Limb (tissue), 2 donors: ENCODE results near the gene COL1A1.

Experiments used
- DNase-seq, 2 donors: peaks; one replicate each; pipeline ENCODE4 v3.0.0-alpha.2; 2016; ENCODE audit errors: extremely low spot score in 2 of 2

The COL1A1 gene

DNA sequence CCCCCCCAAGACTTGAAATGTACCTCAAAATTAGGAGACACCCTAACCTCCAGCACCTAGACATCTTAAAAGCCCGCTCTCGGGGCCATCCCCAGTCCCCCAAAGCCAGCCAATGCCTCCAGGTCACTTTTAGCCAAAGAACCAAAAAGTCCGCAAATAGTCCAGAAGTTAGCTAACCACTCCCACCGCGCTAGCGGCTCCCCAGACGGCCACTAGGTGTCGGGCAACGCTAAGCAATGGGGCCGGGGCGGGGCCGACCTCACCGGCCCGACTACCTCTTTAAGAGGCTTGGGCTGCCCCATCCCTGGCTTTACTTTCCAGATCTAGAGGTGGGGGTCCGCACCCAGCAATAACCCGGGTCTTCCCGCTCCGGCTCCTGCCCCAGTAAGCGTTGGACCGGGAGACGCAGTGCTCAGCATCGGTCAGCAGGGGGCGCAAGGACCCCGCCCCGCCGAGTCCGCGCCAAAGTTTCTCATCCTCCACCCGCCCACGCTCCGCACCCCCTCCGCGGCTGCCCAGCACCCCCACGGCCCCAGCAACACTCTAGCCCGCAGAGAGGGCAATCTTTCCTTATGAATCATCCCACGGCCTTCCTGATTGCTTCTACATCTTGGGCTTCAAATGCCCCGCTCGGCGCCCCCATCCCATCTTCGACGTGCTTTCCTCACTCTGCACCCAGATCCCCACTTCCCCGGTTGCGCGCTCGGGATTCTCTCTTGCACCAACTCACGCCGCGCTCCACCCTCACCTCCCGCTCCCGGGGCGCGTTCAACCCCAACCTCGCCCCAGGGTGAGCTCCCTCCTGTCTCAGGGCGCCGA is 765 bp downstream of the COL1A1 start:
- DNase-seq, result peak; percentile 94

DNA sequence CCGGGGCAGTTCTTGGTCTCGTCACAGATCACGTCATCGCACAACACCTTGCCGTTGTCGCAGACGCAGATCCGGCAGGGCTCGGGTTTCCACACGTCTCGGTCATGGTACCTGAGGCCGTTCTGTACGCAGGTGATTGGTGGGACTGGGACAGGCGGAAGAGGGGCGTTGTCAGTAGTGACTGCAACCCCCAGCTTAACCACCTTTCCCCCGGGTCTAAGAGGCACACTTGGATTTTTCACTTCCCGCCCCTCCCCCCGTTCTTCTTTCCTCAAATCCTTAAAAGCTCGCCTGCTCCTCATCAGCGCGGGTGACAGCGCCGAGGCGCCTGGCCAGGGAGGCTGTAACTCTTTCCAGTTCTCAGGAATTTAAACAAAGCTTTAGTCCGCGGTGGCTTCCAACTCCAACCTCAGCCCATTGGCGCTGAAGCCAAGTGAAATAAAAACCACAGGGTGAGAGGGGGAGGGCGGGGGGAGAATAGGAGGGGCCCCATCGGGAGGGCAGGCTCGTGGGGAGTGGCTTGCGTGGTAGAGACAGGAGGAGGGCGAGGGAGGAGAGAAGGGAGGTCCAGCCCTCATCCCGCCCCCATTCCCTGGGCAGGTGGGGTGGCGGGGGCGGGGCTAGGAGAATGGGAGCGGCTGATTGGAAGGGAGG is 1.5 kb downstream of the COL1A1 start:
- DNase-seq, result peak; percentile 94

DNA sequence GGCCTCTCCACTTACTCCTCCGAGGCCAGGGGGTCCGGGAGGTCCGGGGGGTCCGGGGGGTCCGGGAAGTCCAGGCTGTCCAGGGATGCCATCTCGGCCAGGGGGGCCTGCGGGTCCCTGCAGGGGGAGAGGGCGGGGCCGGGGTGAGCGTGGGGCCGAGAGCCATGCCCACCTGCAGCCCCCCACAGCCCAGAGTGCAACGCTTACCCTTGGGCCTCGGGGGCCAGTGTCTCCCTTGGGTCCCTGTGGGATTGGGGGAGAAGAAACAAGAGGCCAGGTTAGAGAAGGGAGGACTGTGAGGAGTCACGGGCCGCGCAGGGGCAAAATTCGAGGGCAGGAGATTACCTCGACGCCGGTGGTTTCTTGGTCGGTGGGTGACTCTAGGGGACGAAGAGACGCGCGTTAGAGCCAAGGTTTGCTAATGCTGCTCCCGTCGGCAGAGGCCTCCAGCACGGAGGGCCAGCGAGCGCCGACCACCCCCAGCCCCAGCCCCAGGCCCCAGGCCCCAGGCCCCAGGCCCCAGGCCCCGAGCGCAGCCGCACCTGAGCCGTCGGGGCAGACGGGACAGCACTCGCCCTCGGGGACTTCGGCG is 2.1 kb downstream of the COL1A1 start:
- no peak for DNase-seq

DNA sequence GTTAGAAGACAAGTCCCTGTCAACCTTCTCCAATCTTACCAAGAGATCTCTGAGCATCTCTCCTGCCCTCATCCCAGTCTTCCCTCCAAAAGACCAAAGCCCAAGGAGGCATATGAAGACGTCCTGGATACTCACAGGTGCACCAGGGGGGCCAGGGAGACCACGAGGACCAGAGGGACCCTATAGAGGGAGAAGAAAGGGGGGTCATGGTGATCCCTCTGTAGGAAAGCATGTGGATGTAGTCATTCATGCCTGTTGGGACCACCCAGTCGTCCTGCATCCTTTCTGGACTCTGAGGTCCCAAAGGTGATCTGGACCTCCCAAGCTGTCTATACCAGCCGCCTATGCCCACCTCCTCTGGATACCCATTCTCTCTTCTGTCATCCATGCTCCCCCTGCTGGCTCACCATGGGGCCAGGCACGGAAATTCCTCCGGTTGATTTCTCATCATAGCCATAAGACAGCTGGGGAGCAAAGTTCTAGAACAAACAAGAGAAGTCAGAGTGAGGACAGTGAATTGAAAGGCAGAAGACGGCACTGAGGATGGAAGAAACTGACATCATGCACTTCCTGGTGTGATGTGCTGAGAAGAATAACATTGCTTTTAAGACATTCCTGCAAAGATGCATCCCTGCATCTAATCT is 3.3 kb downstream of the COL1A1 start:
- DNase-seq, result peak in 1 of 2 donors; percentile 68

DNA sequence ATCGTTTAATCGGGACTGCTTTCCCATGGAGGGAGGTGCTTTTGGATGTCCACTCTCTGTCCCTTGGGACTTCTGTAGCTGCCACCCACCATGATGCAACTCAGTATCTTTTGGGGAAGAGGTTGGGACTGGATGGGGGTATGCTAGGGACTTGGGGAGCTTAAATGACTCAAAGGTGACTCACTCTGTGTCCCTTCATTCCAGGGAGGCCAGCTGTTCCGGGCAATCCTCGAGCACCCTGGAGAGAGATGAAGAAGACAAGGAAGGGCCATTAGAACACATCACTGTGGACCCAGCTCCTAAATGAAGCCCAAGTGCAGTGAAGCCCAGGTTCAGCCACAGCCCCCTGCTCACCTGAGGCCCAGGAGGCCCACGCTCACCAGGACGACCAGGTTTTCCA is 4.6 kb downstream of the COL1A1 start:
- no peak for DNase-seq

DNA sequence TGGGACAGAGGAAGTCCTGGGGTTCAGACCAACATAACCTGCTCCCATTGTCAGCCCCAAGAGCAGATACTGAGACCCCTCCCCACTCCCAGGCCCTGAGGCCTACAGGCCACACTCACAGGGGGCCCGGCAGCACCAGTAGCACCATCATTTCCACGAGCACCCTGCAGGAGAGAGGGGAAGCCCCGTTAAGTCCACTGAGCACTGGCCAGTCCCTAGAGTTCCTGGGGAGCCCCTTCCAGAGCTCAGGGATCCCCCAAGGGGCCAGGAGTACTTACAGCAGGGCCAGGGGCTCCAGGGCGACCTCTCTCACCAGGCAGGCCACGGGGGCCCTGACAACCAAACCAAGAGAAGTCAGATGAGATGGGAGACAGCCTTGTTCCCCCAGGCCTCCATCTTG is 5.4 kb downstream of the COL1A1 start:
- no peak for DNase-seq

DNA sequence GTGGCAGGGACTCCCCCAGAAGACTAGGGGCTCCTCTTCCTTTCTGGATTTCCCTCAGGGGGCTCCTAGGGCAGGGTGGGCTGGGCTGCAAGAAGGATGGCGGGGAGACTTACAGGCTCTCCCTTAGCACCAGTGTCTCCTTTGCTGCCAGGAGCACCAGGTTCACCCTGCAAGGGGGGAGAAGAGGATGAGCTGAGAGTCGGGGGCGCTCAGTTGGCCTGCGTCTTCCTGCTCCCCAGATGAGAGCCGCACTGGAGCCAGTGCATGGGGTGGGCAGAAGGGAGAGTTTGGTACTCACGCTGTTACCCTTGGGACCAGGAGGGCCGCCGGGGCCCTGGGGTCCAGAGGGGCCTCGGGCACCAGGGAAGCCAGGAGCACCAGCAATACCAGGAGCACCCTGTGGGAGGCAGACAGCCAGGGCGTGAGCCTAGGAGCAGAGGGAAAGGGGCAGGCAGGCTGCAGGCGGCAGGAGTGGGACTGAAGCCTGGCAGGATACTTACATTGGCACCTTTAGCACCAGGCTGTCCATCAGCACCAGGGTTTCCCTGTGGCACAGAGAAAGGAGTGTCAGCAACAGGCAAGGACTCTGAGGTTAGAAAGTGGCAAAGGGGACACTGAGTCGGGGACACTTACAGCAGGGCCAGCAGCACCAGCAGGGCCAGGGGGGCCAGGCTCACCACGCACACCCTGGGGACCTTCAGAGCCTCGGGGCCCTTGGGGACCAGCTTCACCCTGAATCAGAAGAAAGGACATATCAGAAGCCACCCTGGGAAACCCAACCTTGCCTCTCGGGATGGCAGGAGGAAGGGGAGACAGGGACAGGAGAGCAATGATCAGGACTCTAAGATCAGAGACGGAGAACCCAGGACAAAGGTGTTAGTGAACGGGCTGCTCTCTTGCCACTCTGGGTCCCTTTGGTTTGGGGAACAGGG is 6.2 kb downstream of the COL1A1 start:
- no peak for DNase-seq

DNA sequence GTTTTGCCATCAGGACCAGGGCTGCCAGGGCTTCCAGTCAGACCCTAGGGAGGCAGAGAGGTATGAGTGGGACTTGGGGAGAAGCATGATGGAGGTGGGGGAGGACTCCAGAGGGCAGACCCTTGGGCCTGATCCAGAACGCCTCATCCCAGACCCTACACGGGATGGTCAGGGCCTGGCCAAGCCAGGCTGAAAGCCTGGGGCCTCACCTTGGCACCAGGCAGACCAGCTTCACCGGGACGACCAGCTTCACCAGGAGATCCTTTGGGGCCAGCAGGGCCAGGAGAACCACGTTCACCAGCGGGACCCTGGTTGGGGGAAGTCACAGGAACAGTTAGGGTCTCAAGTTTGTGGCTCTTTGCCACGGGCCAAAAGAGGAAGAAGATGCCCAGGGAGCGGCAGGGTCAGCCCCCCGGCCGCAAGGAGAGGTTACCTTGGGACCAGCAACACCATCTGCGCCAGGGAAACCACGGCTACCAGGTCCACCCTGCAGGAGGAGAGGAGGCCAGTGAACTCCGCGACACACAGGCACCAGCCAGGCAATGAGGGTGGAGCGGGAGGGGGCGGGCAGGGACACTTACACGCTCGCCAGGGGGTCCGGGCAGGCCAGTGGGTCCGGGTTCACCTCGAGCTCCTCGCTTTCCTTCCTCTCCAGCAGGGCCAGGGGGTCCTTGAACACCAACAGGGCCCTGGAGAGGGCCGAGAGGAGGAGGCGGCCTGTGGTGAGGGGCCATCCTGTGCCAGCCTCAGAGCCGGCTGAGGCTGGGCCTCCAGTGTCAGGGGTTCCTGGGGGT is 7.1 kb downstream of the COL1A1 start:
- no peak for DNase-seq

DNA sequence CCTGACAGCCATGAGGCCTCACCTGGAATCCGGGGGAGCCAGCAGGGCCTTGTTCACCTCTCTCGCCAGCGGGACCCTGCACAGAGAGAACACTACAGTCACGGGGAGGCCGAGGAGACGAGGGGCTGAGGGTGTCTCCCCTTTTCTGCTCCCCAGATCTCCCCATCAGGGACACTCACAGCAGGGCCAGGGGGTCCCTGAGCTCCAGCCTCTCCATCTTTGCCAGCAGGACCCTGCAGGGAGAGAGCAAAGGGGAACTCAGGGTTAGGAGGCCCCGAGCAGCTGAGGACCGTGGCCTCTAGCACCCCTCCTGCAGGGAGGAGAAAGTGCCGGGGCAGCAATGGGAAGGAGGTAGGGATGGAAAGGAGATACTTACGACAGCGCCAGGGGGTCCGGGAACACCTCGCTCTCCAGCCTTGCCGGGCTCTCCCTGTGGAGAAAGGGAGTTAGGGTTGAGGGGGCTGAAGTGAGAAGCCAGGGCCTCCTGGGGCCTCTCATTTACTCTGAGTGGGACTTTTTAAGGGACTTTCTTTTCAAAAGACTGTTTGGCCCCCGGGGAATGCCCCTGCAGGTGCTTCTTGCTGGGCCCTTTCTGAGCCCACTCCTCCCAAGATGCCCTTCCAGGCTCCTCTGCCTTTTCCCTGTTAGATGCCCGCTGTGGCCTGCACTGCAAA is 8.7 kb downstream of the COL1A1 start:
- no peak for DNase-seq

DNA sequence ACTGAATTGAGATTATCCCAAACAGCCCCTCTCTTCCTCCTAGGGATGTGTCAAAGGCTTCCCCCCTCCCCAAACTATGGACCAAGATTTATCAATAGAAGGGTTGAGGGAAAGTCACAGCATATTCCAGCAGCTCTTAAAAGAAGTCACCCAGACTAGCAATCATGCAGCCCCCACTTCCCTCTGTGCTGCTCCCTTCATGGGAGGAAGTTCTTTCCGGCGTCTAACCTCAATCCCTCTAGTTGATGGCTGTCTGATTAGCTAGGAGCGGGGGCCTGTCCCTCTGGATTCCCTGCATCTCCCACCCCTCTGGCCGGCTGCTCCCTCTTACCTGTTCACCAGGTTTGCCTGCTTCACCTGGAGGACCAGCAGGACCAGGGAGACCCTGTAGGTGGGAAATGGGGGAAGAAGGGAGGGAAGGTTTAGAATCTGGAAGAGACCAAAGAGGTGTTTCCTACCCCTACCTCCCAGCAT is 9.2 kb downstream of the COL1A1 start:
- no peak for DNase-seq

DNA sequence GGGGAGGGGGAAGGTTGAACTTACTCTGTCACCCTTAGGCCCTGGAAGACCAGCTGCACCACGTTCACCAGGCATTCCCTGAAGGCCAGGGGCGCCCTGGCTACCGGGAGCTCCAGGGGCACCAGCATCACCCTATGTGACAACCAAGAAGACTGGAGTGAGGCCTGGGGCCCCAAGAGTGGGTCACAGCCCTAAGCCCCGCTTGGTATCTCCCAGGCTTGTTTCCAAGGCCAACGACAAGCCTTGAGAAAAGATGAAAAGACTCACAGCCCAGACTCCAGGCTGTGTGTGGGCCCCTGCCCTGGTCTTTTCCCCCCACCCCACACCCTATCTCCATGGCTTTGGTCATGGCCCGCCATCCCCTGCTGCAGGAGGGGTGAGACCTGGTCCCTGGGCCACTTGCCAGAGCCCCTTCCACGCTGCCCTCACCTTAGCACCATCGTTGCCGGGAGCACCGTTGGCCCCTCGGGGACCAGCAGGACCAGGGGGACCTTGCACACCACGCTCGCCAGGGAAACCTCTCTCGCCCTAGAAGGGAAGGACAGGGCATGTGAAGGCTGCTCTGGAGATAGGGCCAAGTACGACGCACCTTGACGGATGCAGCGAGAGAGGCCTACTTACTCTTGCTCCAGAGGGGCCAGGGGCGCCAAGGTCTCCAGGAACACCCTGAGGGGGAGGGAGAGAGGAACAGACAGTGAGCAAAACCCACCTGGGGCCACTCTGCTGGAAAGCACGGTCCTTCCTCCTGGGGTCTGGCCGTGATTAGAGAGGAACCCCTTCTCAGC is 9.9 kb downstream of the COL1A1 start:
- DNase-seq, result no peak

DNA sequence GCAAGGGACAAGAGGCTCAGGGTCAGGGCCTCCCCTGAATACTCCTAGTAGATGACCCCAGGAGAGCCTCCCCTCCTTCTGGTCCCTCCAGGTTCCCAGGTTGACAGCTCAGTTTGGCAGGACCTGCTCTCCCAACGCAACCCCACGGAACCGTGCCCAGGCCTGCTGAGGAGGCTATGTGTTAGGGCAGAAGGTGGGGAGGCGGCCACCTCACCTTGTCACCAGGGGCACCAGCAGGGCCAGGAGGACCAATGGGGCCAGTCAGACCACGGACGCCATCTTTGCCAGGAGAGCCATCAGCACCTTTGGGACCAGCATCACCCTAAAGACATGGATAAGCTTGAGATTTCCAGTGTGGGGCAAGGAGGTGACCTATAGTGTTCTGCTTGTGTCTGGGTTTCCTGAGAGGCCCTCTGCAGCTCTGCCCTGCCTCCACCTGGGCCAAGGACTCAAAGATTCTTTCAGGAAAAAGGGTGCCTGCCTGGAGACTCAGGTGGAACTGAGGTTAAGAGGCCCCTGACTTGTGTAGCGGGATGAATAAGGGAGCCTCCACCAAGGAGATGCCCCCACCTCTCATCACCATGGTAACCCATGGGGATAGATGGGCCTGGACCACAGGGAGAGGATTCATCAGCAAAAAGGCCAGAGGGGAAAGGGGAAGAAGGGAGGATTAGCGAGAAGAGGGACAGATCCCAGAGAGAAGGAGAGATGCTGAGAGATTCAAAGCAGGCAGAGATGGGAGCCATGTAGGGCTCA is 10.7 kb downstream of the COL1A1 start:
- no peak for DNase-seq

DNA sequence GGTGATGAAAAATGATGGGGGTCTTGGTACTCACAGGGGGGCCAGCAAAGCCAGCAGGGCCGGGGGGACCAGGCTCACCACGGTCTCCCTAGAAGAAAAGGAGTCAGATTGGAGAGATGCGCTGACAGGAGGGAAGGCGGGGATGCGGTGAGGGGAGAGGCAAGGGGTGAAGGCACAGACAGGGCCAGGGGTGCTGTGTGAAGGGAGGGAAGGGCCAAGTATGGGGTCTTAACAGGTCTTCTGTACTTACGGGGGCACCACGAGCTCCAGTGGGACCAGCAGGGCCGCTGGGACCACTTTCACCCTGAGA is 11.2 kb downstream of the COL1A1 start:
- DNase-seq, result no peak

DNA sequence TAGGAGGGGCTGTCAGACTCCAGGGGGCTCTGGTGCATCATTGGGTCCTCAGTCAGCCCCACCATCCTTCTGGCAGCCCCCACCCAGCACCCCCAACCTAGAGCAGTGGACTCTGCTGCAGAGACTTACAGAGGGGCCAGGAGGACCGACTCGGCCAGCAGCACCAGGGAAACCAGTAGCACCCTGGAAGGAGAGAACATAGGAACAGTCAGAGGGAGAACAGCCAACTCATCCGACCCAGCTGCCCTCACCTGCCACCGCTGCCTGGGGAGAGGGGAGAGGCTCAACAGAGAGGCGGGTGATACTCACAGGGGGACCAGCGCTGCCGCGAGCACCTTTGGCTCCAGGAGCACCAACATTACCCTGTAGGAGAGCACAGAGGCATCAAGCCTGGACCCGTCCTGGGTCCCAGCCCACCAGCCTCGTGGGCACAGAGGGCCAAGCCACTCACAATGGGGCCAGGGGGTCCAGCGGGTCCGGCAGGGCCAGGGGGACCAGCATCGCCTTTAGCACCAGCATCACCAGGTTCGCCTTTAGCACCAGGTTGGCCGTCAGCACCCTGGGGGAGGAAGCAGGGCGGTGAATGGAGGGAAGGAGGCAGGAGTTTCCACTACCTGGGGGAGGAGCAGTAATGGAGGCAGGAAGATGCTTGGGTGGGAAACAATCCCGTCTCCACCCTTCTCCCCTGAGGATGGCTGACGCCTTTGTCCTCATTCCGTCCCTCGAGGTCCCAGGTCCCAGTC is 11.7 kb downstream of the COL1A1 start:
- DNase-seq, result no peak

DNA sequence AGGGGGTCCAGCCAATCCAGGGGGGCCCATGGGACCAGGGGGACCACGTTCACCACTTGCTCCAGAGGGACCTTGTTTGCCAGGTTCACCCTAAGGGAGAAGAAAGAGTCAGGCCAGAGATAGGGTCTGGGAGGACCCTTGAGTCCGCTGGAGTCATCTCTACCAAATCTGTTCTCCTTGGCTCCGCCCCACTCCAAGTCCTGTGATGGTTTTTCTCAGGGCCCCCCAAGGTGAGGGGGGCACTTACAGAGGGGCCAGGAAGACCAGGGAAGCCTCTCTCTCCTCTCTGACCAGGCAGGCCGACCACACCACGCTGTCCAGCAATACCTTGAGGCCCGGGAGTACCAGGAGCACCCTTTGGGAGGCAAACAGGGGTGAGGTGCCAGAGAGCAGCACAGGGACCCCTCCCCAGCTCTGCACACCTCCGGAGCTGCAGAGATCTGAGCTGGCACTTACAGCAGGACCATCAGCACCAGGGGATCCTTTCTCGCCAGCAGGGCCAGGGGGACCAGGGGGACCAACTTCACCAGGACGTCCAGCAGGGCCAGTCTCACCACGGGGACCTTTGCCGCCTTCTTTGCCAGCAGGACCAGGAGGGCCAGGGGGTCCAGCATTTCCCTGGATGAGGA is 12.4 kb downstream of the COL1A1 start:
- no peak for DNase-seq

DNA sequence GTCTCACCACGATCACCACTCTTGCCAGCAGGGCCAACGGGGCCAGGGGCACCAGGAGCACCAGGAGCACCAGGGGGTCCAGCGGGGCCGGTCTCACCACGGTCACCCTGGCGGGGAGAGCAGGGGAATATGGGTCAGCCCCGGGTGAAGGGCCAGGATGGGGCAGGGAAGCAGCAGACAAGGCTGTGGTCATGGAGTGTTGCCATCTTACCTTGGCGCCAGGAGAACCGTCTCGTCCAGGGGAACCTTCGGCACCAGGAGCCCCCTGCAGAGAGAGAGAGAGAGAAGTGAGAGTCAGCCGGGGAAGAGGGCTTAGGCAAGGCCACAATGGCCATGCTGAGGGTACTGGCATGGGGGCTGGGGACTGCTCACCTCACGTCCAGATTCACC is 12.9 kb downstream of the COL1A1 start:
- no peak for DNase-seq
